SH-SY5Y (cell line): ENCODE measurements around the gene HIF1A.

Experiments used
- GATA2 ChIP-seq: IDR thresholded peaks from 2 replicates; pipeline ENCODE4 v1.6.1; 2011; ENCODE audit warnings: mild to moderate bottlenecking, low read depth, low read length
- GATA3 ChIP-seq: IDR thresholded peaks from 2 replicates; pipeline ENCODE4 v1.6.1; 2011; ENCODE audit warnings: low read depth, mild to moderate bottlenecking, low read length, moderate library complexity

- TF ChIP-seq GATA2 (no peak), GATA3 (no peak)
These were observed 44.0 kb upstream of the HIF1A start for GRCh38 chr14:61651355-61651754.
